Measurements from ENCODE around the gene TMEM30B. TPM values are rescaled to one million over a fixed set of nuclear protein-coding genes. Genes with fewer than 3 reads are reported as not detected.

TMEM30B gene
- total RNA-seq, 1 donor from 2014 or later = 0.07 TPM

DNA sequence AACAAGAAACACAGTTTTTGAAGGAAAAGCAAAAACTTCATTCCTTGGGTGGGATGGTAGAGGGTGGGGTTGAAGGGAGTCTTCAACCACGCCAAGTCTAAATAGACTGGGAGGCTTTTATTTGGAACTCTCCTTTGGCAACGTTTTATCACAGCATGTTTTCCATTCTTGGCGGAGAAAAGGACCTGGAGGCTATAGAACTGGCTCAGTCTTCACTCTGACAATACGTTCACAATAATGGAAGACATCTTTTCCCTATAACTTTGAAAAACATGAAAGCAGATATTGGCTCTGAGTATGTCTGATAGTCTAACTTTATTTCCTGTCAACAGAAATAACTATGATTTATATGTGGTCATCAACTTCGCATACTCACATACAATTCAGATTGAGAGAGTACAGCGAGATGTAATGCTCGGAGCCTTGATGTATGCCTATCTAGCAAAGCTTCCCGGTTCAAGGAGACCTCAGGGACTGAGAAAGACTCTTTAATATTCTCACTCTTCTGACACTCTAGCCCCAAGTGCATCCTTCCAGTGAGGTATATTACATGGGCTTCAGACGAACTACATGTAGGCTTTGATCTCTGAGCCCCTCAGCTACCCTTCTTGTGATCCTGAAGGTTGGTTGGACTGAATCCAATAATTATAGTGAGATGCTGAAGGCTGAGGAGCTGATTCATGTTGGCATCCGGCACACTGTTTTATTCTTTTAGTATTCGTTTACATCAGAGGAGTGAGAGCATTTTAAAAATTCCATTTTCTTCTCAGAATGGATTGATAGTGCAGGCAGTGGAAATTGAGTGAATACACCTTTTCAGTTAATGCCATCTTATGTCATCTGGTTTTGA is 14.0 kb downstream of the TMEM30B start:
- Mint-ChIP-seq H3K27me3 (ENCODE audit: low read depth) (peaks cover 46% of the 10 kb centered on the region), H3K4me3 (no peak overlapping the region), H3K27ac (ENCODE audit: unreplicated experiment) (no peak overlapping the region), H3K9me3 (no peaks in the 10 kb centered on the region), H3K4me1 (peaks cover 10% of the 10 kb centered on the region), H3K36me3 (ENCODE audit: low read depth) (no peaks in the 10 kb centered on the region)
- TF ChIP-seq CTCF (conservative IDR thresholded peaks at IDR 0.05) = no peak
- DNase-seq (ENCODE audit: low read depth, low spot score) = no peak

DNA sequence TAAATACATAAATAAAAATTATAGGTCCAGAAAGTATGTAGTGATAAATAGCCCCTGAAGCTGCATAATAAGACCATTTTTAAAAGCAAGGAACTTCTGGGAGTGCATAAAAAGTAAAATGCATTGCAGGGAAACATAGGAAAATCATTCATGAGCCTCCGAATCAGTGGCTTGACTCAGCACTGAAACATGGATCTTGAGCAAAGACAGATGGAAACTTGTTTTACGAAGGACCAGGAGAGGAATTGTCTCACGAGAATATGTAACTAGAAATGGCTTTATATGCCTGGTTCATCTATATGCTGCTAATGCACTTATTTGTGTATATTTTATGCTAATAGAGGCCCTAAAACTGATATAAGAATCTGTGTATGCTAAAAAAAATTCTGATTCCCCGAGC is 14.7 kb downstream of the TMEM30B start:
- Mint-ChIP-seq H3K4me3 (no peak overlapping the region), H3K36me3 (ENCODE audit: low read depth) (no peaks in the 10 kb centered on the region), H3K27ac (ENCODE audit: unreplicated experiment) (no peak overlapping the region), H3K27me3 (ENCODE audit: low read depth) (peaks cover 42% of the 10 kb centered on the region), H3K9me3 (no peaks in the 10 kb centered on the region), H3K4me1 (peaks cover 10% of the 10 kb centered on the region)
- no peak for TF ChIP-seq CTCF (conservative IDR thresholded peaks at IDR 0.05)
- no peak for DNase-seq (ENCODE audit: low read depth, low spot score)

GRCh38 chr14:61264651-61265050 is 16.5 kb downstream of the TMEM30B start:
- Mint-ChIP-seq H3K4me1 (peaks cover 8% of the 10 kb centered on the region), H3K36me3 (ENCODE audit: low read depth) (no peaks in the 10 kb centered on the region), H3K27ac (ENCODE audit: unreplicated experiment) (no peak overlapping the region), H3K9me3 (no peaks in the 10 kb centered on the region), H3K27me3 (ENCODE audit: low read depth) (peaks cover 27% of the 10 kb centered on the region), H3K4me3 (no peak overlapping the region)
- DNase-seq (ENCODE audit: low read depth, low spot score) = no peak
- no peak for TF ChIP-seq CTCF (conservative IDR thresholded peaks at IDR 0.05)

- Mint-ChIP-seq H3K4me1 (peaks cover 5% of the 10 kb centered on the region), H3K27ac (ENCODE audit: unreplicated experiment) (no peak overlapping the region), H3K27me3 (ENCODE audit: low read depth) (peaks cover 25% of the 10 kb centered on the region), H3K9me3 (no peaks in the 10 kb centered on the region), H3K36me3 (ENCODE audit: low read depth) (no peaks in the 10 kb centered on the region), H3K4me3 (no peak overlapping the region)
- no peak for DNase-seq (ENCODE audit: low read depth, low spot score)
- TF ChIP-seq CTCF (conservative IDR thresholded peaks at IDR 0.05) = no peak
Measured at GRCh38 chr14:61264010-61264571, 17.0 kb downstream of the TMEM30B start.

- Mint-ChIP-seq H3K4me1 (peaks cover 9% of the 10 kb centered on the region), H3K36me3 (ENCODE audit: low read depth) (no peaks in the 10 kb centered on the region), H3K27me3 (ENCODE audit: low read depth) (peaks cover 20% of the 10 kb centered on the region), H3K27ac (ENCODE audit: unreplicated experiment) (no peak overlapping the region), H3K4me3 (no peak overlapping the region), H3K9me3 (no peaks in the 10 kb centered on the region)
- DNase-seq (ENCODE audit: low read depth, low spot score) = no peak
- no peak for TF ChIP-seq CTCF (conservative IDR thresholded peaks at IDR 0.05)
Measured at GRCh38 chr14:61262082-61262481, 19.1 kb downstream of the TMEM30B start.

Measured in neural crest cell (in vitro differentiated cells).